Esophagus muscularis mucosa (tissue), 4 donors: Measurements from ENCODE around the gene STK39. TPM values are rescaled to one million over a fixed set of nuclear protein-coding genes. Genes with fewer than 3 reads are reported as not detected.
"Not testable (repeated sequence)": the region's sequence is repeated elsewhere in the genome, so short reads cannot be mapped to it uniquely, and the experiment has no call there.

Source experiments
- DNase-seq: peaks from one replicate; pipeline ENCODE4 v3.0.0-alpha.2; 2017; ENCODE audit errors: extremely low spot score
- H3K27ac ChIP-seq, 4 donors: fragments of 200-600 bp; sonication (generic); replicated peaks in 1 of 4; 1 replicate in 3 of 4; 2 replicates in 1 of 4; pipeline ENCODE4 v1.5.1; 2016 to 2019; ENCODE audit warnings: mild to moderate bottlenecking in 1 of 4
- H3K27me3 ChIP-seq, 4 donors: fragments of 200-600 bp; sonication (generic); one replicate each; pipeline versions ENCODE4 v1.5.1 to v1.6.0; 2016 to 2019
- H3K36me3 ChIP-seq, 4 donors: fragments of 200-600 bp; sonication (generic); one replicate each; pipeline ENCODE4 v1.5.1; 2016 to 2019
- H3K4me1 ChIP-seq, 4 donors: fragments of 200-600 bp; sonication (generic); one replicate each; pipeline ENCODE4 v1.5.1; 2016 to 2019
- H3K4me3 ChIP-seq, 4 donors: fragments of 200-600 bp; sonication (generic); 1 replicate in 2 of 4; 2 replicates in 2 of 4; pipeline ENCODE4 v1.5.1; 2016 to 2019; ENCODE audit warnings: mild to moderate bottlenecking in 4 of 4, moderate library complexity in 1 of 4
- H3K9me3 ChIP-seq, 4 donors: fragments of 200-600 bp; sonication (generic); 1 replicate in 3 of 4; 2 replicates in 1 of 4; pipeline ENCODE4 v1.5.1; 2016 to 2019
- EP300 ChIP-seq: sonication (generic); formaldehyde crosslinking; IDR thresholded peaks from one replicate; pipeline ENCODE4 v1.6.1; 2017; ENCODE audit warnings: antibody characterized with exemption
- POLR2A ChIP-seq: fragments of 450-650 bp; IDR thresholded peaks from one replicate; pipeline ENCODE4 v1.6.1; 2017; ENCODE audit warnings: antibody characterized with exemption, moderate library complexity, mild to moderate bottlenecking, low read depth
- POLR2AphosphoS5 ChIP-seq, 2 donors: sonication (generic); formaldehyde crosslinking; IDR thresholded peaks; one replicate each; pipeline ENCODE4 v1.6.1; 2017; ENCODE audit warnings: antibody characterized with exemption in 2 of 2
- WGBS: methylation state at CpG from one replicate; pipeline ENCODE4 v1.1.5; 2018; 5-methylcytosine and 5-hydroxymethylcytosine counted together
- intact Hi-C: fragments of 100-400 bp; cut with DNase I; formaldehyde crosslinking; loops from one replicate; pipeline ENCODE4 v1.15.1; 2023
- total RNA-seq, 4 donors: library from RNA; depleted of rRNA; stranded (reverse); fragments of >200 nt; gene quantifications; one replicate each; pipeline versions ENCODE4 v1.1.0 to v1.2.1, GENCODE V29; 2016
- TF ChIP-seq, protein P1 (sequence below), 3 experiments: fragments of 200-600 bp in 2 of 3; fragments of 450-650 bp in 1 of 3; sonication (generic) in 2 of 3; IDR thresholded peaks; one replicate each; pipeline ENCODE4 v1.5.1; 2017 to 2019; ENCODE audit warnings: antibody characterized with exemption in 3 of 3, mild to moderate bottlenecking in 2 of 3, moderate library complexity in 1 of 3

STK39 gene
- total RNA-seq, 4 donors from 2014 or later, result 32.5 to 49.1 (median 41.5) TPM

DNA sequence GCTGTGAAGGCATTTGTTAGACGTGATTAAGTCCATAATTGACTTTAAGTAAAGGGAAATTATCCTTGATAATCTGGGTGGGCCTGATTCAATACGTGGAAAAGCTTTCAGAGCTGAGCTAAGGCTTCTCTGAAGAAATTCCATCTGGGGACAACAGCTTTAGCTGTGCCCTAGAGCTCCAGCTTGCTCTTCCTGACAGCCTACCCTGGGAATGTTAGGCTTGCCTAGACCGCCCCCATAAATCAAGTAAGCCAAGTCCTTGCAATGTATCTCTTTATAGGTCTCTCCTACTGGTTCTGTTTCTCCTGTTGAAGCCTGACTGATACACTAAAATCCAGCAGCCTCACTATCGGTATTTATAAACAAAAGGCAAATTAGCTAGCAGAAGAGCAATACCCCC lies 160.0 kb downstream of the STK39 start:
- no peak for TF ChIP-seq POLR2AphosphoS5 (IDR thresholded peaks at IDR 0.05)
- TF ChIP-seq EP300, result no peak
- TF ChIP-seq, protein P1, sequence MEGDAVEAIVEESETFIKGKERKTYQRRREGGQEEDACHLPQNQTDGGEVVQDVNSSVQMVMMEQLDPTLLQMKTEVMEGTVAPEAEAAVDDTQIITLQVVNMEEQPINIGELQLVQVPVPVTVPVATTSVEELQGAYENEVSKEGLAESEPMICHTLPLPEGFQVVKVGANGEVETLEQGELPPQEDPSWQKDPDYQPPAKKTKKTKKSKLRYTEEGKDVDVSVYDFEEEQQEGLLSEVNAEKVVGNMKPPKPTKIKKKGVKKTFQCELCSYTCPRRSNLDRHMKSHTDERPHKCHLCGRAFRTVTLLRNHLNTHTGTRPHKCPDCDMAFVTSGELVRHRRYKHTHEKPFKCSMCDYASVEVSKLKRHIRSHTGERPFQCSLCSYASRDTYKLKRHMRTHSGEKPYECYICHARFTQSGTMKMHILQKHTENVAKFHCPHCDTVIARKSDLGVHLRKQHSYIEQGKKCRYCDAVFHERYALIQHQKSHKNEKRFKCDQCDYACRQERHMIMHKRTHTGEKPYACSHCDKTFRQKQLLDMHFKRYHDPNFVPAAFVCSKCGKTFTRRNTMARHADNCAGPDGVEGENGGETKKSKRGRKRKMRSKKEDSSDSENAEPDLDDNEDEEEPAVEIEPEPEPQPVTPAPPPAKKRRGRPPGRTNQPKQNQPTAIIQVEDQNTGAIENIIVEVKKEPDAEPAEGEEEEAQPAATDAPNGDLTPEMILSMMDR (IDR thresholded peaks at IDR 0.05), result no peak
- TF ChIP-seq POLR2A, result no peak
- Histone ChIP-seq H3K36me3 (no peaks in the 10 kb centered on the region), H3K4me1 (peaks cover 6 to 22% (median 14%) of the 10 kb centered on the region in 4 donors), H3K27me3 (no peaks in the 10 kb centered on the region), H3K27ac (no peak overlapping the region), H3K9me3 (no peaks in the 10 kb centered on the region), H3K4me3 (no peak overlapping the region)
- intact Hi-C loops, result no loop called here
- no peak for DNase-seq
- WGBS, result 96% methylated on average over 4 of the region's 4 CpGs

- Histone ChIP-seq H3K4me3 (no peak overlapping the region), H3K27me3 (no peaks in the 10 kb centered on the region), H3K27ac (no peak overlapping the region), H3K36me3 (no peaks in the 10 kb centered on the region), H3K9me3 (no peaks in the 10 kb centered on the region), H3K4me1 (peaks cover 6 to 22% (median 14%) of the 10 kb centered on the region in 4 donors)
- TF ChIP-seq POLR2AphosphoS5 (IDR thresholded peaks at IDR 0.05) (no peak), EP300 (no peak)
- TF ChIP-seq, protein P1 (IDR thresholded peaks at IDR 0.05), result no peak
- DNase-seq, result no peak
- WGBS, result 70% methylated on average over 5 of the region's 5 CpGs
- intact Hi-C loops, result no loop called here
Measured at GRCh38 chr2:168086851-168087250, 160.5 kb downstream of the STK39 start.

GRCh38 chr2:168085801-168086361 lies 161.5 kb downstream of the STK39 start:
- WGBS, result 79% methylated on average over 4 of the region's 4 CpGs
- no peak for TF ChIP-seq EP300
- no peak for TF ChIP-seq POLR2AphosphoS5 (IDR thresholded peaks at IDR 0.05)
- TF ChIP-seq, protein P1 (IDR thresholded peaks at IDR 0.05), result no peak
- no peak for TF ChIP-seq POLR2A
- peaks cover 0 to under 1% (median 0%) of the 10 kb centered on the region in 4 donors for H3K36me3 ChIP-seq
- peaks cover 6 to 22% (median 14%) of the 10 kb centered on the region in 4 donors for H3K4me1 ChIP-seq
- H3K27ac ChIP-seq, result no peak overlapping the region
- no peak for DNase-seq
- no peaks in the 10 kb centered on the region for H3K9me3 ChIP-seq
- H3K4me3 ChIP-seq, result no peak overlapping the region
- intact Hi-C loops, result no loop called here
- H3K27me3 ChIP-seq, result no peaks in the 10 kb centered on the region

- Histone ChIP-seq H3K9me3 (no peaks in the 10 kb centered on the region), H3K4me1 (peaks cover 6 to 25% (median 14%) of the 10 kb centered on the region in 4 donors), H3K27ac (no peak overlapping the region), H3K36me3 (peaks cover 0 to 5% (median 0%) of the 10 kb centered on the region in 4 donors), H3K4me3 (no peak overlapping the region), H3K27me3 (no peaks in the 10 kb centered on the region)
- TF ChIP-seq EP300 (no peak), POLR2A (no peak), POLR2AphosphoS5 (IDR thresholded peaks at IDR 0.05) (no peak)
- TF ChIP-seq, protein P1 (IDR thresholded peaks at IDR 0.05), result no peak
- DNase-seq, result no peak
- intact Hi-C loops, result no loop called here
- 70% methylated on average over 4 of the region's 4 CpGs for WGBS
Measured at GRCh38 chr2:168084288-168084687, 163.1 kb downstream of the STK39 start.

- H3K36me3 ChIP-seq, DNase-seq: not testable (repeated sequence)
- 96% methylated on average over 3 of the region's 3 CpGs for WGBS
Measured at GRCh38 chr2:168081452-168081851, 165.9 kb downstream of the STK39 start.

More at GRCh38 chr2:168081452-168081851, 165.9 kb downstream of the STK39 start:
- H3K27ac ChIP-seq, H3K4me3 ChIP-seq, H3K9me3 ChIP-seq, H3K27me3 ChIP-seq, intact Hi-C loops: not testable (repeated sequence)
- peaks cover 0 to 20% (median 3%) of the 10 kb centered on the region in 4 donors for H3K4me1 ChIP-seq
